Astrocyte of the cerebellum (primary cell): ENCODE measurements around the gene TTLL10.
"Not testable (repeated sequence)": the region's sequence is repeated elsewhere in the genome, so short reads cannot be mapped to it uniquely, and the experiment has no call there.

Experiments
- DNase-seq: peaks from one replicate; pipeline ENCODE4 v3.0.0-alpha.2; 2011; ENCODE audit warnings: low read depth
- H3K4me3 ChIP-seq: 2 replicates; pipeline ENCODE4 v1.5.1; 2011; ENCODE audit warnings: mild to moderate bottlenecking, low read depth, low read length, moderate library complexity
- CTCF ChIP-seq: IDR thresholded peaks from 2 replicates; pipeline ENCODE4 v1.5.1; 2012; ENCODE audit warnings: low read length, low read depth, moderate library complexity, mild to moderate bottlenecking; ENCODE audit errors: missing control alignments
- in situ Hi-C: cut with HindIII; loops from 2 replicates; pipeline ENCODE4 v1.10.0; 2017; ENCODE audit warnings: low sequenced_read_pairs

TTLL10 gene

DNA sequence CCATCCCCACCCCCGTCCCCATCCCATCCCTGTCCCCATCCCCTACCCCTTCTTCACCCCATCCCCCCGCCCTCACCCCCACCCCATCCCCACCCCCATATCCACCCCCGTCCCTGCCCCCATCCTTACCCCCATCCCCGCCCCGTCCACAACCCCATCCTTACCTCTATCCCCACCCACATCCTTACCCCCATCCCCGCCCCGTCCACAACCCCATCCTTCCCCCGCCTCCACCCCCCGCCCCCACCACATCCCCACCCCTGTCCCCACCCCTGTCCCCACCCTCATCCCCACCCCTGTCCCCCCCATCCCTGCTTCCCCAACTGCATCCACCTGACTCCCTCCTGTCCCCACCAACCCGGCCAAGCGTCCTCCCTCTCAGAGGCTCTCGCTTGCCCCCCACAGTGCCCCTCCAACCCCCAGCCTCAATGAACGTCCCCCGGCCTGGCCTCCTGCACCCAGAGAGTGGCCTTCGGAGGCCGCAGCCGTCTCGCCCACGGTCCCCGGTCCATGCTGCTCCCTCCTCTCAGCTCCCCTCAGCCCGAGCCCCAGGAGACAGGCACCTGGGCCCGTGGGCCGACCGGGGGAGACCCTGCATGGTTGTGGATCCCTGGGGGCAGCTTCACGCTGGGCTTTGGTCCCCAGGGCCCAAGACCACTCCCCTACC is 32.3 kb upstream of the TTLL10 start:
- in situ Hi-C loops: loop anchor here (25.0 kb wide), 1 partner anchor 146 kb away; the partner anchor contains the start of gene SCNN1D
- no peak for DNase-seq
- no peak for TF ChIP-seq CTCF
- no peak overlapping the region for H3K4me3 ChIP-seq

- in situ Hi-C loops: loop anchor here (25.0 kb wide), 1 partner anchor 145 kb away; the partner anchor contains the start of gene SCNN1D
- no peak for DNase-seq
- H3K4me3 ChIP-seq: no peak overlapping the region
- TF ChIP-seq CTCF: no peak
Measured at GRCh38 chr1:1141911-1142250, 31.8 kb upstream of the TTLL10 start.

DNA sequence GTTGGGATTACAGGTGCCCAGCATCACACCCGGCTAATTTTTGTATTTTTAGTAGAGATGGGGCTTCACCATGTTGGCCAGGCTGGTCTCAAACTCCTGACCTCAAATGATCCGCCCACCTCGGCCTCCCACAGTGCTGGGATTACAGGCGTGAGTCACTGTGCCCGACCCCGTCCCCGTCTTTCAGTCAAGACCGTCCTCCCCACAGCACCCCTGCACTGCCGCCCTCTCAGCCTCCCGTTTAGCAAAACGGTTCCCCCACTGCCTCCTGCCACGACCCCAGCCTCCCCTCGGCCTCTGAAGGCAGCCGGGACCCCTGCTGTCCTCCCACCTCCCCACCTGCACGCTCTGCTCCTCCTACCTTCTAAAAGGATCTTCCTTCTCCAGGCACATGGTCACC is 31.3 kb upstream of the TTLL10 start:
- not testable (repeated sequence) for H3K4me3 ChIP-seq, DNase-seq
- in situ Hi-C loops: loop anchor here (25.0 kb wide), 1 partner anchor 145 kb away; the partner anchor contains the start of gene SCNN1D

GRCh38 chr1:1142844-1143243 is 30.8 kb upstream of the TTLL10 start:
- DNase-seq: no peak
- in situ Hi-C loops: loop anchor here (25.0 kb wide), 1 partner anchor 144 kb away; the partner anchor contains the start of gene SCNN1D
- no peak overlapping the region for H3K4me3 ChIP-seq
- no peak for TF ChIP-seq CTCF

DNA sequence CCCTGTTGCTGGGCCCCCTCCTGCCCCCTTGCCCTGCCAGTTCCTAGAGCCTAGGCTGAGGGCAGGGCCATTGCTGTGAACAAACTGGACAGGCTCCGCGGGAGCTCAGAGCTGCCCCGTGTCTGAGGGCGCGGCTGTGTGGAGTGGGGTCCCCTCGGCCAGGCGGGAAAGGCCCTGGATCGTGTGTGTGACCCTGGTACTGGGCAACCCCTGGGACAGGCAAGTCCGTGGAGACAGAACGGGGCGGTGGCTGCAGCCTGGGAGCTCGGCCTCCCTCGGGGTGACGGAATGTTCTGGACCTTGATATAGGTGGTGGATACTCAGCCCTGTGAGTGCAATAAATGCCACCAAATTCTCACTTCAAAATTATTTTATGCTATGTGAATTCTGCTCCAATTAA is 30.0 kb upstream of the TTLL10 start:
- TF ChIP-seq CTCF: no peak
- in situ Hi-C loops: loop anchor here (25.0 kb wide), 1 partner anchor 144 kb away; the partner anchor contains the start of gene SCNN1D
- H3K4me3 ChIP-seq: no peak overlapping the region
- no peak for DNase-seq

GRCh38 chr1:1144122-1144842 is 29.4 kb upstream of the TTLL10 start:
- TF ChIP-seq CTCF: no peak
- in situ Hi-C loops: loop anchor here (25.0 kb wide), 1 partner anchor 143 kb away; the partner anchor contains the start of gene SCNN1D
- no peak for DNase-seq
- no peak overlapping the region for H3K4me3 ChIP-seq

- no peak for DNase-seq
- in situ Hi-C loops: loop anchor here (25.0 kb wide), 1 partner anchor 142 kb away; the partner anchor contains the start of gene SCNN1D
- no peak for TF ChIP-seq CTCF
- H3K4me3 ChIP-seq: no peak overlapping the region
Measured at GRCh38 chr1:1144843-1145546, 28.7 kb upstream of the TTLL10 start.
